C4-2B (cell line): ENCODE results near the gene BABAM2.

Experiments used
- CTCF ChIP-seq: fragments of 450-650 bp; conservative IDR thresholded peaks from 2 replicates; pipeline ENCODE4 v1.5.1; 2017; ENCODE audit warnings: mild to moderate bottlenecking
- ZFX ChIP-seq: fragments of 450-650 bp; IDR thresholded peaks from 2 replicates; pipeline ENCODE4 v1.6.1; 2017

- no peak for TF ChIP-seq CTCF
- no peak for TF ChIP-seq ZFX
Observed at GRCh38 chr2:28377984-28378678, 487.6 kb downstream of the BABAM2 start.
